Neural progenitor cell (in vitro differentiated cells): ENCODE data around the gene ZBTB6. TPM values are rescaled to one million over a fixed set of nuclear protein-coding genes. Genes with fewer than 3 reads are reported as not detected.

ENCODE experiments used
- DNase-seq: peaks from one replicate; pipeline ENCODE4 v3.0.0-alpha.2; 2016; ENCODE audit warnings: low spot score
- H2AFZ ChIP-seq: fragments of 200-600 bp; sonication (generic); replicated peaks from 2 replicates; pipeline ENCODE4 v1.6.1; 2016; ENCODE audit warnings: antibody characterized with exemption
- H3F3A ChIP-seq: fragments of 200-600 bp; sonication (generic); 2 replicates; pipeline ENCODE4 v1.6.1; 2016; ENCODE audit warnings: antibody characterized with exemption, low read depth
- H3K27ac ChIP-seq: fragments of 200-600 bp; sonication (generic); 2 replicates; pipeline ENCODE4 v1.5.1; 2016; ENCODE audit warnings: mild to moderate bottlenecking
- H3K27me3 ChIP-seq: fragments of 200-600 bp; sonication (generic); 2 replicates; pipeline ENCODE4 v1.6.1; 2016; ENCODE audit warnings: mild to moderate bottlenecking, moderate library complexity
- H3K36me3 ChIP-seq: fragments of 200-600 bp; sonication (generic); 2 replicates; pipeline ENCODE4 v1.5.1; 2016
- H3K4me1 ChIP-seq: fragments of 200-600 bp; sonication (generic); 2 replicates; pipeline ENCODE4 v1.6.1; 2016; ENCODE audit warnings: mixed run types
- H3K4me2 ChIP-seq: fragments of 200-600 bp; sonication (generic); 2 replicates; pipeline ENCODE4 v1.6.1; 2016
- H3K4me3 ChIP-seq: fragments of 200-600 bp; sonication (generic); 2 replicates; pipeline ENCODE4 v1.5.1; 2016
- H3K79me2 ChIP-seq: fragments of 200-600 bp; sonication (generic); 2 replicates; pipeline ENCODE4 v1.6.1; 2016; ENCODE audit warnings: low read depth
- H3K9ac ChIP-seq: fragments of 200-600 bp; sonication (generic); 2 replicates; pipeline ENCODE4 v1.6.1; 2016
- H3K9me3 ChIP-seq: fragments of 200-600 bp; sonication (generic); 2 replicates; pipeline ENCODE4 v1.5.1; 2016; ENCODE audit warnings: low read depth
- H4K20me1 ChIP-seq: fragments of 200-600 bp; sonication (generic); 2 replicates; pipeline ENCODE4 v1.6.1; 2016; ENCODE audit warnings: low read depth
- H3K27ac Mint-ChIP-seq: 3 replicates; pipeline ENCODE4 v1.8.0; 2021; ENCODE audit warnings: mixed read lengths
- H3K27me3 Mint-ChIP-seq: 2 replicates; pipeline ENCODE4 v1.8.0; 2022; ENCODE audit warnings: low read depth, mild to moderate bottlenecking, inconsistent platforms, moderate library complexity, mixed read lengths; ENCODE audit not compliant: insufficient read depth
- H3K36me3 Mint-ChIP-seq: 3 replicates; pipeline ENCODE4 v1.8.0; 2021; ENCODE audit warnings: mixed read lengths
- H3K4me1 Mint-ChIP-seq: 3 replicates; pipeline ENCODE4 v1.8.0; 2021; ENCODE audit warnings: mixed read lengths
- H3K4me3 Mint-ChIP-seq: 3 replicates; pipeline ENCODE4 v1.8.0; 2021; ENCODE audit warnings: mild to moderate bottlenecking, moderate library complexity, mixed read lengths
- H3K9me3 Mint-ChIP-seq: 3 replicates; pipeline ENCODE4 v1.8.0; 2020; ENCODE audit warnings: mixed read lengths
- CTCF ChIP-seq: fragments of 200-600 bp; sonication (generic); IDR thresholded peaks from 2 replicates; pipeline ENCODE4 v1.5.1; 2017; ENCODE audit warnings: antibody characterized with exemption, mild to moderate bottlenecking
- EZH2 ChIP-seq: fragments of 200-600 bp; sonication (generic); IDR thresholded peaks from 2 replicates; pipeline ENCODE4 v1.6.1; 2017; ENCODE audit warnings: antibody characterized with exemption, mild to moderate bottlenecking, moderate library complexity
- EZH2phosphoT487 ChIP-seq: fragments of 200-600 bp; sonication (generic); IDR thresholded peaks from 2 replicates; pipeline ENCODE4 v1.6.1; 2017; ENCODE audit warnings: antibody characterized with exemption
- small RNA-seq: library from RNA; depleted of rRNA; stranded (forward); fragments of <200 nt; gene quantifications from one replicate; pipeline ENCODE3, GENCODE V24; 2015
- total RNA-seq: library from RNA; depleted of rRNA; stranded (reverse); fragments of >200 nt; gene quantifications from 2 replicates; pipeline ENCODE4 v1.2.3, GENCODE V29; 2015; ENCODE audit warnings: low replicate concordance

Gene ZBTB6
- total RNA-seq, 1 donor from 2014 or later, result 23.7 TPM

DNA sequence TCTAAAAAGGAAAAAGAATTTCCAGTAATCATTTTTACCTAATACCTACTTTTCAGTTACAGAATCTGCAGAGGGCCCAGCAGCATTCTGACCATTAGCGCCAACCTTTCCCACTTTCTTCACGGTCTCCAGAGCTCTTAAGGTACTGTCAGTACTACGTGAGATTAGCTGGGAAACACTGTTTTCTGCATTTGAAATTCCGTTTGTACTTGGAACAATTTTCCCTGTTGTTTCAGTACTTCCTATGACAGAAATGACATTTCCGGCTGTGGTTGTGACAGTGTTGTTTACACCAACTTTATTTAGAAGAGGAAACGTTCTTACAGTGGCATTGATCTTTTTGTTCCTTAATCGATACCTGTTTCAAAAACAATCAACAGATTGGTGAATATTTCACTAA lies 47.8 kb downstream of the ZBTB6 start:
- TF ChIP-seq CTCF (no peak), EZH2phosphoT487 (no peak), EZH2 (no peak)

DNA sequence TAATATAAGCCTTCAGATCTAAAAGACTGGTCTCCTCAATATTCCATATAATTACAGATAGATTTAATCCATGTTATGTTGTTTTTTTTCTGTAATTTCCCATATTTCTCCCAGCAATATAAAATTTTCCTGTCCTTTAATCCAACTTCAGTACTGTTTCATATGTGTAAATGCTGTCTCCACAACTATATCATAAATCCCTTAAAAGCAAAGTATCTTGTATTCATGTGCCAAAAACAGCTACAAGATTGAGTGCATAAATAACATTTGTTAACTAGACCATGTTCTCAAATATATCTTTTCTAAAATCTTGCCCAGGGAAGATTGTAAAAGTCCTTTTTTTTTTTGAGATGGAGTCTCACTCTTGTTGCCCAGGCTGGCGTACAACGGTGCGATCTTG lies 49.7 kb downstream of the ZBTB6 start:
- no peaks in the 10 kb centered on the region for H3K27me3 ChIP-seq
- no peak overlapping the region for H3K4me2 ChIP-seq
- H2AFZ ChIP-seq, result no peak overlapping the region
- no peak overlapping the region for H3K27ac Mint-ChIP-seq
- no peak for TF ChIP-seq EZH2phosphoT487
- no peak for TF ChIP-seq CTCF
- no peak for TF ChIP-seq EZH2
- no peaks in the 10 kb centered on the region for H3K9me3 ChIP-seq
- peaks cover 6% of the 10 kb centered on the region for H3K36me3 ChIP-seq
- no peaks in the 10 kb centered on the region for H3F3A ChIP-seq
- no peak overlapping the region for H3K4me3 ChIP-seq
- no peaks in the 10 kb centered on the region for H3K9me3 Mint-ChIP-seq
- H4K20me1 ChIP-seq, result no peaks in the 10 kb centered on the region
- DNase-seq, result no peak
- no peak overlapping the region for H3K27ac ChIP-seq
- no peaks in the 10 kb centered on the region for H3K4me1 Mint-ChIP-seq
- no peak overlapping the region for H3K4me3 Mint-ChIP-seq
- no peaks in the 10 kb centered on the region for H3K79me2 ChIP-seq
- no peaks in the 10 kb centered on the region for H3K27me3 Mint-ChIP-seq
- H3K4me1 ChIP-seq, result no peaks in the 10 kb centered on the region
- H3K36me3 Mint-ChIP-seq, result peaks cover 29% of the 10 kb centered on the region
- no peak overlapping the region for H3K9ac ChIP-seq

More for the DNA sequence above, 47.8 kb downstream of the ZBTB6 start:
- no peaks in the 10 kb centered on the region for H3K4me1 ChIP-seq
- peaks cover 11% of the 10 kb centered on the region for H3K36me3 ChIP-seq
- H3K9ac ChIP-seq, result no peak overlapping the region
- no peaks in the 10 kb centered on the region for H3K9me3 ChIP-seq
- no peaks in the 10 kb centered on the region for H3K79me2 ChIP-seq
- H3K4me3 ChIP-seq, result no peak overlapping the region
- no peak overlapping the region for H3K4me3 Mint-ChIP-seq
- no peaks in the 10 kb centered on the region for H3K9me3 Mint-ChIP-seq
- no peak overlapping the region for H3K4me2 ChIP-seq
- no peaks in the 10 kb centered on the region for H3F3A ChIP-seq
- DNase-seq, result no peak
- H3K27me3 ChIP-seq, result no peaks in the 10 kb centered on the region
- H2AFZ ChIP-seq, result no peak overlapping the region
- H4K20me1 ChIP-seq, result no peaks in the 10 kb centered on the region
- no peaks in the 10 kb centered on the region for H3K4me1 Mint-ChIP-seq
- no peaks in the 10 kb centered on the region for H3K27me3 Mint-ChIP-seq
- H3K36me3 Mint-ChIP-seq, result peaks cover 27% of the 10 kb centered on the region
- H3K27ac Mint-ChIP-seq, result no peak overlapping the region
- no peak overlapping the region for H3K27ac ChIP-seq

GRCh38 chr9:122860319-122861142 lies 52.6 kb downstream of the ZBTB6 start:
- no peaks in the 10 kb centered on the region for H3K79me2 ChIP-seq
- H3K9me3 ChIP-seq, result no peaks in the 10 kb centered on the region
- no peaks in the 10 kb centered on the region for H4K20me1 ChIP-seq
- H3K4me1 ChIP-seq, result no peaks in the 10 kb centered on the region
- H3K4me1 Mint-ChIP-seq, result no peaks in the 10 kb centered on the region
- H3K27ac Mint-ChIP-seq, result no peak overlapping the region
- H3K9me3 Mint-ChIP-seq, result no peaks in the 10 kb centered on the region
- no peak overlapping the region for H3K9ac ChIP-seq
- no peaks in the 10 kb centered on the region for H3K27me3 Mint-ChIP-seq
- peaks cover 32% of the 10 kb centered on the region for H3K36me3 ChIP-seq
- no peak for DNase-seq
- H3K4me3 Mint-ChIP-seq, result no peak overlapping the region
- H3K27me3 ChIP-seq, result no peaks in the 10 kb centered on the region
- no peak overlapping the region for H3K4me2 ChIP-seq
- H2AFZ ChIP-seq, result no peak overlapping the region
- TF ChIP-seq EZH2phosphoT487 (no peak), EZH2 (no peak)
- no peaks in the 10 kb centered on the region for H3F3A ChIP-seq
- no peak overlapping the region for H3K4me3 ChIP-seq
- H3K36me3 Mint-ChIP-seq, result peaks cover 40% of the 10 kb centered on the region
- no peak overlapping the region for H3K27ac ChIP-seq

Small RNAs within 50 kb of the gene (small RNA-seq; reads per million reads assigned to genes)
- not detected for gene RNY1P15
- 392 reads per million, percentile 99 among the genes with 10 or more reads in this experiment for gene SNORD90

Other genes with a start within 250 kb of the ZBTB6 start
- not detected in 2 replicates for gene OR1L3, start 238.2 kb downstream of the ZBTB6 start, total RNA-seq
- gene OR1L4, start 189.3 kb downstream of the ZBTB6 start, total RNA-seq, result not detected in 2 replicates
- gene OR1L6, start 171.0 kb downstream of the ZBTB6 start, total RNA-seq, result not detected in 2 replicates
- not detected in 2 replicates for gene OR5C1, start 124.4 kb downstream of the ZBTB6 start, total RNA-seq
- gene OR1K1, start 113.2 kb downstream of the ZBTB6 start, total RNA-seq, result not detected in 2 replicates
- gene PDCL, start 84.7 kb downstream of the ZBTB6 start, total RNA-seq, result 43.4 and 55.2 TPM in 2 replicates
- 49.9 and 56.7 TPM in 2 replicates for gene RC3H2, start 8.0 kb downstream of the ZBTB6 start, total RNA-seq
- gene ZBTB26, start 18.2 kb upstream of the ZBTB6 start, total RNA-seq, result 9.0 and 15.5 TPM in 2 replicates
- 48.5 and 55.2 TPM in 2 replicates for gene RABGAP1, start 27.7 kb upstream of the ZBTB6 start, total RNA-seq
- gene GPR21, start 120.3 kb upstream of the ZBTB6 start, total RNA-seq, result 0.59 and 6.4 TPM in 2 replicates